WERI-Rb-1 (cell line): ENCODE results near the gene RUNX2.

Experiments
- DNase-seq: peaks from one replicate; pipeline ENCODE4 v3.0.0-alpha.2; 2020
- H3K27ac ChIP-seq: fragments of 250-450 bp; sonication (Bioruptor Pico); 2 replicates; pipeline ENCODE4 v1.5.1; 2020; ENCODE audit warnings: mild to moderate bottlenecking, moderate library complexity
- H3K27me3 ChIP-seq: fragments of 250-450 bp; sonication (Bioruptor Pico); 2 replicates; pipeline ENCODE4 v1.5.1; 2021; ENCODE audit warnings: mild to moderate bottlenecking, low read depth, moderate library complexity; ENCODE audit not compliant: insufficient read depth, severe bottlenecking
- H3K36me3 ChIP-seq: fragments of 250-450 bp; sonication (Bioruptor Pico); 2 replicates; pipeline ENCODE4 v1.5.1; 2020; ENCODE audit warnings: mild to moderate bottlenecking, moderate library complexity
- H3K4me3 ChIP-seq: 2 replicates; pipeline ENCODE4 v1.5.1; 2011; ENCODE audit warnings: low read depth, mild to moderate bottlenecking, control low read depth, low read length
- H3K9me3 ChIP-seq: fragments of 250-450 bp; sonication (Bioruptor Pico); 2 replicates; pipeline ENCODE4 v1.5.1; 2021; ENCODE audit warnings: mild to moderate bottlenecking, moderate library complexity; ENCODE audit not compliant: severe bottlenecking
- CTCF ChIP-seq: IDR thresholded peaks from 2 replicates; pipeline ENCODE4 v1.5.1; 2011; ENCODE audit warnings: low read depth, mild to moderate bottlenecking, control low read depth, inconsistent platforms, low read length

Gene RUNX2

GRCh38 chr6:45375449-45375848 is 47.3 kb downstream of the RUNX2 start:
- no peaks in the 10 kb centered on the region for H3K27me3 ChIP-seq
- H3K4me3 ChIP-seq = no peak overlapping the region
- H3K27ac ChIP-seq = no peak overlapping the region
- TF ChIP-seq CTCF = no peak
- no peaks in the 10 kb centered on the region for H3K36me3 ChIP-seq
- DNase-seq = no peak
- H3K9me3 ChIP-seq = no peaks in the 10 kb centered on the region

GRCh38 chr6:45376310-45377042 is 48.3 kb downstream of the RUNX2 start:
- no peak for DNase-seq
- peak overlapping the region; percentile 95 for H3K27ac ChIP-seq
- no peaks in the 10 kb centered on the region for H3K36me3 ChIP-seq
- H3K9me3 ChIP-seq = no peaks in the 10 kb centered on the region
- no peak for TF ChIP-seq CTCF
- H3K4me3 ChIP-seq = peak overlapping the region; percentile 97
- H3K27me3 ChIP-seq = no peaks in the 10 kb centered on the region

- Histone ChIP-seq H3K4me3 (peak overlapping the region; percentile 97), H3K36me3 (no peaks in the 10 kb centered on the region), H3K27me3 (no peaks in the 10 kb centered on the region), H3K27ac (peak overlapping the region; percentile 95), H3K9me3 (no peaks in the 10 kb centered on the region)
- no peak for TF ChIP-seq CTCF
- DNase-seq = no peak
Measured at GRCh38 chr6:45377043-45377553, 49.0 kb downstream of the RUNX2 start.

- Histone ChIP-seq H3K9me3 (no peaks in the 10 kb centered on the region), H3K4me3 (peak within 1 kb of the TSS; percentile 97), H3K36me3 (no peaks in the 10 kb centered on the region), H3K27me3 (no peaks in the 10 kb centered on the region), H3K27ac (peak within 1 kb of the TSS; percentile 95)
- TF ChIP-seq CTCF = peak; percentile 39; the same call in 1 of the 2 replicates
- peak; percentile 99 for DNase-seq
Measured at GRCh38 chr6:45377554-45378333, 49.6 kb downstream of the RUNX2 start, which contains the start of gene SUPT3H. Gene SUPT3H (minus strand): TSS chr6:45377934.

- DNase-seq = no peak
- Histone ChIP-seq H3K9me3 (no peaks in the 10 kb centered on the region), H3K4me3 (peak overlapping the region; percentile 97), H3K27me3 (no peaks in the 10 kb centered on the region), H3K27ac (peak overlapping the region; percentile 95), H3K36me3 (no peaks in the 10 kb centered on the region)
- no peak for TF ChIP-seq CTCF
Measured at GRCh38 chr6:45378334-45378926, 50.3 kb downstream of the RUNX2 start.
